ENCODE measurements around the gene ZNF121.
A peak's percentile ranks its signal among the peaks of the same experiment; 100 is the strongest.
"Not testable (repeated sequence)": the region's sequence is repeated elsewhere in the genome, so short reads cannot be mapped to it uniquely, and the experiment has no call there.

The ZNF121 gene

GRCh38 chr19:9584073-9584833 lies at the start of gene ZNF121:
Gene ZNF121, minus strand, starts transcription at chr19:9584504. Its CDS starts 16,407 bp downstream, at chr19:9568097.
- peak; percentile 73 for DNase-seq

DNA sequence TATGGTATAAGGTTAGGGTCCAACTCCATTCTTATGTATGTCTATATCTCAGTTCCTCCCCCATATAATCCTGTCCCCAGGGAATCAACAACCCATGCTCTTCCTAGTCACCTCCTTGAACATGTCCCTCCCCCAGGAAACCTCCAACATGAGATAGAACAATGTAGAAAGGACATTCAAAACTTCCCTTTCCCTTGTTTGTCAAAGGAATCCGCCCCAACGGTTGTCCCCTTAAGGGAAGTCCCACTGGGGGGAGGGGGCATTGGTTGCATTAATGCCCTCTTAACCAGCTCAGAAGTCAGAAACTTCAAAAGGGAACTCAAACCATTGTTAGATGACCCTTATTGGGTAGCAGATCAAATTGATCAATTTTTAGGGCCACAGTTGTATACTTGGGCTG lies 43.6 kb upstream of the ZNF121 start:
- no peak for DNase-seq

DNA sequence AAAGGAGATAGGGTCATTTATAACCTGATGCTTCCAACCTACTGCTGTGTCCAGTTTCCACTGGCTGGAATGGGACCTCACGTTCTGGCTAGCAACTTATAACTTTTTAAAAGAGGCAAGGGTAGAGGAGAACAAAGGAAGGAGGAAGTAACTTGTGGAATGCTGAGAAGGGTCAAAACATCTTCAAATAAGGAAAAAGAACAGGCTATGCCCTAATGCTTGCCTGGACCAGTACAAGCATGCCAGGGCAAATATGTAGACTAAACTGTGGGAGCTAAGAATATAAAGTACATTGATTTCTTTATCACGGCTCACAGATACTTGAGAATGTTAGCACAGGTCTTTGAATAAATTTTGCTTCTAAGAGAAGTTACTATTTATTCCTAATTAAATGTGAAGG lies 38.2 kb upstream of the ZNF121 start:
- DNase-seq = no peak

DNA sequence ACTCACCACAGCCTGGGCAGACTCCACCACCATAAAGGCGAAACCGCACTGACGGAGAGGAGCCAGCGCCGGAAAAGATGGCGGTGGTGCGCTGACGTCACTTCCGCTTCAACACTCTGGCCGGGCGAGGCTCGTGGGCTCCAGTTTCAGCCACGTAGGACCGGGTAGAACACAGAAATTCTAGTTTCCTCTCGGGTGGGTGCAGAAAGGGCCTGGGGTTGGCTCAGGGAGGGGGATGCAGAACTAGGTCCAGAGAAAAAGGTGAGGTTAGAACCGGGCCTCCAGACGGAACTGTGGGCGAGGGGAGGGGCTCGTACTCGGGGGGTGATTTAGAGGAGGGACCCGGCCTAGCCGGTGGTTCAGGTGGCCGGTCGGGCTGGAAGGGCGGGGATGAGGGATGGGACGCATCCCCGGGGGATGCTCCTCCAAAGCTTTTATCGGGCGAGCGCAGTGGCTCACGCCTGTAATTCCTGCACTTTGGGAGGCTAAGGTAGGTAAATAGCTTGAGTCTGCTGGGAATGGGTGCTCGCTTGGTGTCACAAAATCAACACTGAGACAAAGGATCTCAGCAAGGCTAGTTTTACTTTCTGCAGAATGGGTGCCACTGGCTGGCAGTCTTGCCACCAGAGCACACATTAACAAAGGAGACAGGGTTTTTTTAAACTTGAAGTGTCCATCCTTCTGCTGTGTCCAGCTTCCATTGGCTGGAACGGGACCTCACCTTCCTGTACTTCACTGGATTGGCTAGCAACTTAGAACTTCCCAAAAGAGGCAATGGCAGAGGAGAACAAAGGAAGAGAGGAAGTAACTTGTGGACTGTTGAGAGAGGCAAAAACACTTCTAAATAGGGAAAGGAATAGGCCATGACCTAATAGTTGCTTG lies 37.1 kb upstream of the ZNF121 start, which contains the start of gene ZNF561:
TSS of gene ZNF561 (minus strand) at position 77 of the 882 bp plus-strand sequence. CDS start 1,776 bp downstream, outside the sequence.
- DNase-seq = peak; percentile 86

GRCh38 chr19:9620842-9621155 lies 36.5 kb upstream of the ZNF121 start:
- DNase-seq = no peak

GRCh38 chr19:9615844-9616243 lies 31.5 kb upstream of the ZNF121 start:
- DNase-seq = no peak

DNA sequence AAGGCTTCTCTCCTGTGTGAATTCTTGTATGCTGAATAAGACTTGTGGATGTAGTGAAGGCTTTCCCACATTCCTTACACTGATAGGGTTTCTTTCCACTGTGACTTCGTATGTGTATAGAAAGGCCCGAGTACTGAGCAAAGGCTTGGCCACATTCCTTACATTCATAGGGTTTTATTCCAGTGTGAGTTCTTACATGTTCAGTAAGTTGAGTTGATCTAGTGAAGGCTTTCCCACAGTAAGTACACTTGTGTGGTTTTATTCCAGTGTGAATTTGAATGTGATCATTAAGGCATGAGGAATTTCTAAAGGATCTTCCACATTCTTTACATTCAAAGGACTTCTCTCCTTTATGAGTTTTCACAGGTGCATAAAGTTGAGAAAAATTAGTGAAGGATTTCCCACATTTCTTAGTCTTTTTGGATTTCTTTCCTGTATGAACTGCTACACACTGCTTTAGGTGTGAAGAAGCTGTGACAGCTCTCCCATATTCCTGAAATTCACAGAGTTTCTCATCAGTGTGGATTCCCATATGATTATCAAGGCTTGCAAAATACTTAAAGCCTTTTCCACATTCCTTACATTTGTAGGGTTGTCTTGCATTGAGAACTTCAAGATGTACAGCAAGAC lies 26.3 kb upstream of the ZNF121 start:
- no peak for DNase-seq

DNA sequence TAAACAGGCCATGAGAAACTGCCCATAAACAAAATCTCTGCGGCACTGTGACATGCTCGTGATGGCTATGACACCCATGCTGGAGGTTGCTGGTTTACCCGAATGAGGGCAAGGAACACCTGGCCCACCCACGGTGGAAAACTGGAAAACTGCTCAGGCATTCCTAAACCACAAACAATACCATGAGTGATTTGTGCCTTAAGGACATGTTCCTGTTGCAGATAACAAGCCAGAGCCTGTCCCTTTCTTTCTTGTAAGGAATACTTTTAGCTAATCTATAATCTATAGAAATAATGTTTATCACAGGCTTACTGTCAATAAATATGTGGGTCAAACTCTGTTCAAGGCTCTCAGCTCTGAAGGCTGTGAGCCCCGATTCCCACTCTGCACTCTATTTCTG lies 24.6 kb upstream of the ZNF121 start:
- DNase-seq = no peak

DNA sequence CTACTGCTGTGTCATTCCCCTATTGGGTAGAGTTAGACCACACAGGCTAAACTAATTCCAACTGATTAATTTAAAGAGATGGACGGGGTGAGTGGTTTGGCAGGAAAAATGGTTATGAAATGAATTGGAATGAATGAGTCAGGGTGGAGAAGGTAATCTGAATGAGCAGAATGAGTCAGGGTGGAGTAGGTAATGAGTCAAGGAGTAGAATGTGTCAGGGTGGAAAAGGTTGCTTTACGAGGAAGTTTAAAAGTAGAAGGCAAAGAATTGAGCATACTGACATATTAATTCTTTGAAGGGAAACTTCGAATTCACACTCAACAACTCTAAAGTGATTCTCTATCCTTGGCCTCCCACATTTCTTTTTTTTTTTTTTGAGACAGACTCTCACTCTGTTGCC lies 12.7 kb upstream of the ZNF121 start:
- no peak for DNase-seq

DNA sequence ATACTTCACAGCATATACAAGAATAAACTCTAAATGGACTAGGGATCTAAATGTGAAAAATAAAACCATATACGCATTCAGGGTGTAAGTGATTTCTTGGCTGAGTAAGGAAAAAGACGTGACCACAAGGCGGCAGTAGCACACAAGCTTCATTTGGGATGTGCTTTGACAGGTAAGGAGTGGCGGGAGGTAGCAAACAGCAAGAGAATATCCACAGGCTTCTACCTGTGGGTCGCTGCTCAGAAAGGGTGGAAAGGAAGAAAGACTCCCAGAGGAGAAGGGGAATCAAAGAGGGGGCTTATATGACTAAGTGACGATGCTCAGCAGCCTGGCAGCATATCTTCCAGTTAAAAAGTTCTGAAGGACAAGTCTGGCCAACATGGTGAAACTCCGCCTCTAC lies 2.5 kb upstream of the ZNF121 start:
- DNase-seq = peak; percentile 81

DNA sequence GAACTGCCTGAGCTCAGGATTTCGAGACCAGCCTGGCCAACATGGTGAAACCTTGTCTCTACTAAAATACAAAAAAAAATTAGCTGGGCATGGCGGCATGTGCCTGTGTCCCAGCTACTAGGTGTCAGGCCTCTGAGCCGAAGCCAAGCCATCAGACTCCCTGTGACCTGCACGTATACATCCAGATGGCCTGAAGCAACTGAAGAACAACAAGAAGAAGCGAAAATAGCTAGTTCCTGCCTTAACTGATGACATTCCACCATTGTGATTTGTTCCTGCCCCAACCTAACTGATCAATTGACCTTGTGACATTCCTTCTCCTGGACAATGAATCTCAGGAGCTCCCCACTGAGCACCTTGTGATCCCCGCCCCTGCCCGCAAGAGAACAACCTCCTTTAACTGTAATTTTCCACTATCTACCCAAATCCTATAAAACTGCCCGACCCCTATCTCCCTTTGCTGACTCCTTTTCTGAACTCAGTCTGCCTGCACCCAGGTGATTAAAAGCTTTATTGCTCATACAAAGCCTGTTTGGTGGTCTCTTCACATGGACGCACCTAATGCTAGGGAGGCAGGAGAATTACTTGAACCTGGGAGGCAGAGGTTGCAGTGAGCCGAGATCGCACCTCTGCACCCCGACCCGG lies 2.1 kb downstream of the ZNF121 start:
- DNase-seq = not testable (repeated sequence)

- DNase-seq = no peak
Measured at GRCh38 chr19:9580728-9581127, 3.6 kb downstream of the ZNF121 start.

- no peak for DNase-seq
Measured at GRCh38 chr19:9570255-9570654, 14.0 kb downstream of the ZNF121 start.

GRCh38 chr19:9566729-9567128 lies 17.6 kb downstream of the ZNF121 start:
- DNase-seq = no peak

DNA sequence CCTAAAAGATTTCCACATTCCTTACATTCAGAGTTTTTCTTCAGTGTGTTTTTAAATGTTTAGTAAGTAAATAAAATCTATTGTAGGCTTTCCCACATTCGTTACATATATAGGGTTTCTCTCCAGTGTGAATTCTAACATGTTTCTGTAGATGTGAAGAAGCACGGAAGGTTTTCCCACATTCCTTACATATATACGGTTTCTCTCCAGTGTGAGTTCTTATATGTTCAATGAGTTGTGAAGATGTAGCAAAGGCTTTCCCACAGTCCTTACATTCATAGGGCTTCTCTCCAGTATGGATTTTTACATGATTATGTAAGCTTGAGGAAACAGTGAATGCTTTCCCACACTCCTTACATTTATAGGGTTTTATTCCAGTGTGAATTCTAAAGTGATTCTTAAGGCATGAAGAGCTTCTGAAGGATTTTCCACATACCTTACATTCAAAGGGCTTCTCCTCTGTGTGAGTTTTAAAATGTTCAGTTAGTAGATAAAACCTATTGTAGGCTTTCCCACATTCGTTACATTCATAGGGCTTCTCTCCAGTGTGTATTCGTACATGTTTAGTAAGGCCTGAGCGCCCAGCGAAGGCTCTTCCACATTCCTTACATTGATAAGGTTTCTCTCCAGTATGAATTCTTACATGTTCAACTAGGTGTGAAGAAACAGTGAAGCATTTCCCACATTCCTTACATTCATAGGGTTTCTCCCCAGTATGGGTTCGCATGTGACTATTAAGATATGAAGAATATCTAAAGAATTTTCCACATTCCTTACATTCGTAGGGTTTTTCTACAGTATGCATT lies 18.2 kb downstream of the ZNF121 start:
- DNase-seq = no peak

GRCh38 chr19:9552536-9553274 lies 31.6 kb downstream of the ZNF121 start:
- no peak for DNase-seq

DNA sequence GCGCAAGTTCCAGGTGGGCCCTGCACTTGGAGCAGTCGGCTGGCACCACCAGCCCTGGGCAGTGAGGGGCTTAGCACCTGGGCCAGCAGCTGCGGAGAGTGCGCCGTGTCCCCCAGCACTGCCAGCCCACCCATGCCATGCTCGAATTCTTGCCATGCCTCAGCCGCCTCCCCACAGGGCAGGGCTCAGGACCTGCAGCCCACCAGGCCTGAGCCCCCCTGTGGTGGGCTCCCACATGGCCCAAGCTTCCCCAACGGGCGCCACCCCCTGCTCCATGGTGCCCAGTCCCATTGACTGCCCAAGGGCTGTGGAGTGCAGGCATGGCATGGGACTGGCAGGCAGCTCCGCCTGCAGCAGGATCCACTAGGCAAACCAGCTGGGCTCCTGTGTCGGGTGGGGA lies 36.4 kb downstream of the ZNF121 start:
- DNase-seq = no peak

GRCh38 chr19:9541281-9541680 lies 43.0 kb downstream of the ZNF121 start:
- DNase-seq = not testable (repeated sequence)

DNA sequence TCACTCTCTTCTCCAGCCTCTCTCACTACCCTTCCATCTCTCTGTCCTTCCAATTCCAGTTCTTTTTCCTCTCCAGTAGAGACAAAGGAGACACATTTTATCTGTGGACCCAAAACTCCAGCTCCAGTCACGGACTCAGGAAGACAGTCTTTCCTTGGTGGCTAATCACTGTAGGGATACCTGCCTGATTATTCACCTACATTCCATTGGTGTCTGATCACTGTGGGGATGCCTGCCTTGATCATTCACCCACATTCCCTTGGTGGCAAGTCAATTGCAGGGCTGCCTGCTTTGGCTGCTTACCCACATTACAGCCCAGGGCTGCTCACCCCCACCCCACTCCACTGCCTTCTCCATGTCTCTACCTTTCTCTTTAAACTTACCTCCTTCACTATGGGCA lies 44.4 kb downstream of the ZNF121 start:
- DNase-seq = not testable (repeated sequence)

GRCh38 chr19:9539201-9539600 lies 45.1 kb downstream of the ZNF121 start:
- not testable (repeated sequence) for DNase-seq
